H4 (cell line): ENCODE results near the gene CCDC86. TPM values are rescaled to one million over a fixed set of nuclear protein-coding genes. Genes with fewer than 3 reads are reported as not detected.

Experiments
- DNase-seq: peaks from one replicate; pipeline ENCODE4 v3.0.0-alpha.2; 2015; ENCODE audit warnings: low spot score
- total RNA-seq: library from RNA; depleted of rRNA; stranded (reverse); fragments of >200 nt; shearing (Covaris generic); gene quantifications from 2 replicates; pipeline ENCODE4 v1.2.3, GENCODE V29; 2014

CCDC86 gene
- total RNA-seq, 1 experiment from 2014 or later: 12.4 TPM

DNA sequence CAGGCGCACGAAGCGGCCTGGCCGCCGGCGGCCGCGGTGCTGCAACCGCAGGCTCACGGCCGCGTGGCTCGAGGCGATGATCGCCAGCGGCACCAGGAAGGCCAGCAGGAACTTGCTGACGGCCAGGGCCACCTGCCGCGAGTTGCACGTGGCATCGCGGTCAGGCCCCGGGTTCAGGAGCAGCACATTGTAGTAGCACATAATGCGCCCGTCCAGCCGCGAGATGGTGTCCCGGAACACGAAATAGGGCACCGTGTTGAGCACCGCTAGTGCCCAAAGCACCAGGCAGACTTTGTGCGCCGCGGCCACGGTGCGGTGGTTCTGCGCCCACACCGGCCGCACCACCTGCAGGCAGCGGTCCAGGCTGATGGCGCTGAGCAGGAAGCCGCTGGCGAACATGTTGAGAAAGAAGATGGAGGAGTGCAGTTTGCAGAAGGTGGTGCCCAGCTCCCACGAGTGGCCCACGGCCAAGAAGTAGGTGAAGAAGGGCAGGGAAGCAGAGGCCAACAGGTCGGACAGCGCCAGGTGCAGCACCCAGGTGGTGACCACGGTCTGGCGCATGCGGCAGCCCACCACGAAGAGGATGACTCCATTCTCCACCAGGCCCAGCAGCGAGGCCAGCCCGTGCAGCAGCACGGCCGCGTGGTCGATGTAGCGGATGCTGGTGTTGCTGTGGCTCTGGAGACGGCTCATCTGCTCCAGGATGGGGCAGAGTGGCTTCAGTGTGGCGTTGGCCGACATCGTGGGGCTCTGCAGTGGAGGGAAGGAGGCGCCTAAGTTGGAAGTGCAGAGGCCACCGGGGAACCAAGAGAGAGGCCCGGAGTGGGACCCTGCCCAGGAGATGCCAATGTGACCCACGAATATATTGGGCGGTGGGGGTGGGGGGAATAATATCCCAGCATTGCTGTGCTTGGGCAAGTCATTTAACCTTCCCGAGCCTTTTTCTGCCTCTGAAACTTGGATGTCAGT lies 11.4 kb downstream of the CCDC86 start:
- no peak for DNase-seq

DNA sequence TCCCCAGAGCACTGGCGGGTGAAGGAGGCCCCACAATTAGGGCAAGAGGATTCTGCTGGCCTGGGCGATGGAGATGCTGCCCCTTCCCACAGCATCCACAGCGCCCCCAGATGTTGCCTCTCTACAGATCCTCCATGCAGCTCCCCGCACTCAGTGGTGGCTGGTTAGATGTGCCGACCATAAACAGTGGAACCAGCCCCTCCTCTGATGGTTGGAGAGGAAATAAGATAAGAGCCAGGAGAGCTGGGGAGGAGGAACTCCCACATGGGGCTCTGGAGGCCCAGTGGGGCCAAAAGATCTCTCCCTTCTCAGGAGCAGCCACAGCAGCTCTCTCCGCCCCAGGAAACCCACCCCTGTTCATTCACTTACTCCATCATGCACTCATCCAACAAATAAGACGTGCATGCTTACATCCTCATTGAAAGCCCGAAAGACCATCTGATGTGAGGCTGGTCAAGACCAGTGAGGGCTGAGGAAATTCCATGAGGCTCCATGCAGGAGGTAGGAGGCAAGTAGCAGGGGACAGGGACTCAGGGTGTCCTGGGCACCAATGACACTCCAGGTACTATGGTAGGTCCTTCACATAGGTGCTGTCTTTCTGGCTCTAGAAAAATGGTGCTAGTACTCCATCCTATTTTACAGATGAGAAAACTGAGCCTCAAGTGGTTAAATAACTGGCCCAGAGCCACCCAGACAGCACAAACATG lies 12.4 kb downstream of the CCDC86 start:
- DNase-seq: no peak

DNA sequence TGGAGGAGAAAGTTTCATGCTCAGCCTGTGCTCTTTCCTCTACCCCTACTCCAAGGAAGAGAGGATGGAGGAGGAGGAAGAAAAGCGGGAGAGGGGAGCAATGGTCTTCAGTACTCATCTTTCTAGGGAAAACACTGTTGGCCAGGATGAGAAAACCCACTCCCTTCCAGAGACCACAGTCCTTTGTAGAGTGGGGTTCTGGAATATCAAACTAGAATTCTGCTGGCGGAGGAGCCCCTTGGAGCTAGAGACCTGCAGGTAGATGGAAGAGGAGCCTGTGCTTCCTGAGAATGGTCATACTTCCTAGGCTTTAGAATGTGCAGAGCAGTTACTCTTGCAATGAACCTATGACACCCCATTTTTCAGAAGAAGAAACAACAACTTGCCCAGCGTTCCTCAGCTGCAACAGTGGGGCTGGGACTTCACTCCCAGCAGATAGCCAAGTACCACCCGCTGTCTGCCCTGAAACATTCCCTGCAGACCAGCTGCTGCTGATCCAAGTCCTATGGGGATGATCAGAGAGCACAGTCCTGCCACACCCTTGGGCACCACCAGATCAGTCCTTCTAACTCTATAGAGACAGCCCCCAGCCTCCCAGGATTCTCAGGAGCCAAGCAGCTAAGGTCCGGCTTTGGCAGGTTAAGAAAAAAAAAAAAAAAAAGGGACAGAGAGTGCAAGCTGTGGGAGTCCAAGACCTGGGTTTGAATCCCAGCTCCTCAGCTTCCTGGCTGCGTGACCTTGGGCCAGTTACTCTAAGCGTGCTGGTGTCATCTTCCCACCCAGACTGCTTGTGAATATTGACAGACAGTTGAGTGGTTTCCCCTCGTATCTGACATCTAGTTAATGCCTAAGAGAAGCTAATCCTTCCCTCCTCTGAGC lies 13.2 kb downstream of the CCDC86 start:
- no peak for DNase-seq

DNA sequence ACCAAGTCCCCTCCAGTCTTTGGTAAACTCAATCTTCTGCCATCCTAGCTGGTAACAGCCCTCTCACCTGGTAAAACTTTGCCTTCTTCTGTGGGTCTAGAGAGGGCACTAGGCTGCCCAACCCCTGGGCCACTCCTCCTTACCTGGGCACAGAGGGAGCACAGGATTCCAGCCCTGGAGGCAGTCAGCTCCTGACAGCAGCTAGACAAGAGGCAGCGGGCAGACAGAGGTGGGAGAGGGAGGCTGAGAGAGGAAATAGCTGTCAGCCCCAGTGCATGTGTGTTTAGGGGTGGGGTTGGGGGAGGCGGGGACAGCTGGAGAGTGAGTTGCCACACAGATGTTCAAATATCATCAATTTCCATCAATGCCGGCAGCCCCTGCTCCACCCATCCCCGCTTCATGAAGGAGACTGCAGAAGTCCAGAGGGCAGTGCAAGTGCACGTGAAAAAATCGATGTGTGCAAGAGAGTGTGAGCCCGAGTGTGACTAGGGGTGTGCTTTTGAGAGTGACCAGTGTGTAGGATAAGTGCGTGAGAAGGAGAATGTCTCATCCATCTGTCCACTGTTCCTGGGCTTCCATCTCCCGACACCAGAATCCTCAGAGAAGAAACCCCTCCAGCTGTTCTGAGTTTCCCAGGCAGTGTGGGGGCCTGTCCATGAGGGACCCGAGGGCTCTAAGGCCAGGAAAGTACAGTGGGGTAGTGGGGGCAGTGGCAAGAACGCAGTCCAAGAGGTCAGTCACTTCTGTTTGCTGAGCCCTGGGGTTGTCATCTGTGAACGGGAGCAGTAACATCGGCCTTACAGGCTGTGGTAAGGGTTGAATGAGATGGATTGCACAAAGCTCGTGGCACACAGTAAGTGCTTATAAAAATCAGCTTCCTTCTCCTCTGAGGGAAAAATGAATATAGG lies 14.1 kb downstream of the CCDC86 start, which contains the start of gene PTGDR2:
TSS of gene PTGDR2 (minus strand) at position 225 of the 908 bp plus-strand sequence. CDS start 2,228 bp downstream, outside the sequence.
- no peak for DNase-seq

DNA sequence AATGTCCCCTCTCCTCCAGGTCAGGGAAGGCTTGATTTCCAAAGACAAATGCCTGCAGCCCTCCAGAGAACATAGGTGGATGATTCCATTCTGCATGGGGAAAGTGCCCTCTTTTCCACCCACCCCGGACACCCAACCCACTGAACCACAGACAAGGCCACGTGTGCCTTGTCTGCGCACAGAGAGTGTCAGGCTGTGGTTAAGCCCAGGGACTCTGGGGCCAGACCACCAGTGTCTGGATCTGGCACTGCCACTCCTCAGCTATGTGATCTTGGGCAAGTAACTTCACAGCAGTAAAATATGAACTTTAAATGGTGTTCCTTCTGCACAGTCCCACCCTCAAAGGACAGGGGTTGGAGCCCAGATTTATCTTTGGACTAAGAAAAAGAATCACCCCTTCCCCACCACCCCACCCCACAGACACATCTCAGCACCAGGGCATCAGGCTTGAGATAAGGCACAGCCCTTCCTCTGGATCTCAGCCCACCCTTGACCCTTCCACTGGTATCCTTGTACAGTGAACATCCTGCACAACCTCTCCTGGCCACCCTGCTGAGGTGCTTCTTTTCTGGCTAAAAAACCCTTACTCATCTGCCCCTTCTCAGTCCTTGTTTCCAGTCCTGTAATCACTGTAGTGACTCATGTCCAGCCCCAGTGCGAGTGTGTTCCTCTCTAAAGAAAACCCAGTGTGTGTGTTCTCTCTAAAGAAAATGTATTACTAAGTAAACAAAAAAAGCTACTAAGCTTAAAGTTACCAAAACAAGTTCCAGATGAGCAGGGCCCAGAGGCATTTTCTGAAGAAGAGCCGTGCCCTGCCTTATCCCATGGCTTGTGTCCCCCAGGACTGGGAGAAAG lies 15.7 kb downstream of the CCDC86 start:
- DNase-seq: no peak

DNA sequence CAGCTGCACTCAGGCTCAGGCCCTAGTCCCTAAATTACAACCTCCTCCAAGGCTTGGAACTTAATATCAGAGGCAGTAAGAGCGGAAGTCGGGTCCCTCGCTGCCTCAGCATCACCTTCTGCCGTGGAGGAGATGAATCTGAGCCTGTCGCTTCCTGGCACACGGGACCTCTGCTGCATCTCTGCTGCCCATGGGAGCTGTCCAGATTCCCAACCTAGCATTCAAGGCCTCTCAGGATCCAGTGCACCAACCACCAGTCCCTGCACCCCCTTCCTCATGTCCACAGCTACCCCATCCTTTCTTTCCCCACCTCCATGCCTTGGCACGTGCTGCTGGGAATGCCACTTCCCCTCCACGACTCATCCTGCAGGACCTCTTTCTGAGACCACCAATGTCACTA lies 16.3 kb downstream of the CCDC86 start:
- no peak for DNase-seq

DNA sequence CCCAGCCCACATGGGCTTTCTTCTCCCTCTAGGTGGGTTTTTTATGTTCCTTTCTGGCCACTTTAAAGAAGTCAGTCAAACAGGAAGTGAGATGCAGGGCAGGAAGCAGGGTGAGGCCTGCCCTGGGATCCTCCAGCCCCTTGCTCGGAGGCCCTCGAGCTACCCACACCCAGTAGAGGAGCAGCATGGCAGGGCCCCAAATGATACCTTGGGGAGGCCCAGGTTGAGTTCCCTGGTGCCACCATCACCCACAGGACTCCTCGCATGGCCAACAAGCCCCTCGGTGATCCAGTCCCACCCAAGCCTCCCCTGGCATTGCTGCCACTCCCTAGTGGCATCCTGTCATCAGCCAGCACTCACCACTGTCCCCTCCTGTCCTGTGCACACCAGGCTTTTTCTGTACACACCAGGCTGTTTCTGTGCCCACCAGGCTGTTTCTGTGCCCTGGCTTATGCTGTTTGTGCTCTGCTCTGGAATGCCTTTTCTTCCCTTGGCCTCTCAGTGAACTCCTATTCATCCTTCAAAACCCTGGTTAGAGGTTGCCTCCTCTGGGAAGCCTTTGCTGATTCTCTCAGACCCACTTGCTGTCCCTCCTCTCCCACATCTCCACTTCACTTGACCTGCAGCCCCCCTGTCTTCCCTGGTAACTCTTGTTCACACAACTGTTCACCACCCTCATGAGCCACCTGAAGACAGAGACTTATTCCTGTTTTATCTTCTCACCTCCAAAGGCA lies 17.0 kb downstream of the CCDC86 start:
- DNase-seq: no peak

DNA sequence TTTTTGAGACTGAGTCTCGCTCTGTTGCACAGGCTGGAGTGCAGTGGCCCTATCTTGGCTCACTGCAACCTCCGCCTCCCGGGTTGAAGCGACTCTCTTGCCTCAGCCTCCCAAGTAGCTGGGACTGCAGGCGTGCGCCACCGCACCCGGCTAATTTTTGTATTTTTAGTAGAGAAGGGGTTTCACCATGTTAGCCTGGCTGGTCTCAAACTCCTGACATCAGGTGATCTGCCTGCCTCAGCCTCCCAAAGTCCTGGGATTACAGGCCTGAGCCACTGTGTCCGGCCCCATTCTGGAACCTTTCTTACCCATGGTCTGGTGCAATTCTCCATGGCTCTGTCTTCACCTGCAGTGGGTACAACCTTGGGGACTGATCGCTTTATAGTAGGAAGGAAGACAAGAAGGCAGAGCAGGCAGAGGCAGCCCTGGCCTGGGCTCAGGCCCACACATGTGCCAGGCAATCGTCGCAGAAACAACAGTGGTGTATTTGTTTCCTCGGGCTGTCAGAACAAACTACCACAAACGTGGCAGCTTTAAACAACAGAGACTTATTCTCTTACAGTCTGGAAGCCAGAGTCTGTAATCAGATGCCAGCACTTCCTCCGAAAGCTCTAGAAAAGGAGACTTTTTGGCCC lies 17.8 kb downstream of the CCDC86 start:
- DNase-seq: no peak

DNA sequence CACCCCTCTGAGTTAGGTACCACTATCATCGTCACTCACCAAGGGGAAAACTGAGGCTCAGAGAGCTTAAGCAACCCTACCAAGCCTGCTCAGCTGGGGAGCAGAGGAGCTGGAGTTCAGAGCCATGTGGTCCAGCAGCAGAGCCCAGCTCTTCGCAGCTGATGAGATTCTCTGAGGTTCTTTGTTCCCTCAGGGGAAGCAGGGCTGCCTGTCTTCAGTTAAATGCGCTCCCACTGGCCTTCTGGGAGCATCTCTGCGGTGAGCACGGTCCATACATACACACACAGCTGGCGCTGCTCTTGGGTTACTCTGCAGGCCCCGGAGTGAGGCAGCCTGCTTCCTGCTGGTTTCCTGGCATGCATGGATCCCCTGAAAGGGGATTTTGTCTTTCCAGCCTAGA lies 19.0 kb downstream of the CCDC86 start:
- no peak for DNase-seq

DNA sequence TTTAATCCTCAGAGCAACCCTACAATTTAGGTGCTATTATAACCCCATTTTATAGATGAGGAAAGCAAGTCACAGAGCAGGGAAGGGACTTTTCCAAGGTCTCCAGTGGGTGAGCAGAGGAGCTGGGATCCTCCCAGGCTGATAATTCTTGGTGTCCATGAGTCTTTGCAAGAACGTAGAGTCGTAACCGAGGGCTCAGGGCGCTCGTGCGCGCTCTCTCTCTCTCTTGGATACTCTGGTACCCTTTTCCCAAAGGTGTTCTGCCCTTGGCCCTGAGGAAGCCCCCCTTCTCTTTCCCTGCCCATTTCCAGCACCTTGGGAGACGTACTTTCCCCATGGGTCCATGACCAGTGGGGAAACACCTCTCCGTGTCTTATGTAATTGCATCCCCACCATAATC lies 20.3 kb downstream of the CCDC86 start:
- no peak for DNase-seq

DNA sequence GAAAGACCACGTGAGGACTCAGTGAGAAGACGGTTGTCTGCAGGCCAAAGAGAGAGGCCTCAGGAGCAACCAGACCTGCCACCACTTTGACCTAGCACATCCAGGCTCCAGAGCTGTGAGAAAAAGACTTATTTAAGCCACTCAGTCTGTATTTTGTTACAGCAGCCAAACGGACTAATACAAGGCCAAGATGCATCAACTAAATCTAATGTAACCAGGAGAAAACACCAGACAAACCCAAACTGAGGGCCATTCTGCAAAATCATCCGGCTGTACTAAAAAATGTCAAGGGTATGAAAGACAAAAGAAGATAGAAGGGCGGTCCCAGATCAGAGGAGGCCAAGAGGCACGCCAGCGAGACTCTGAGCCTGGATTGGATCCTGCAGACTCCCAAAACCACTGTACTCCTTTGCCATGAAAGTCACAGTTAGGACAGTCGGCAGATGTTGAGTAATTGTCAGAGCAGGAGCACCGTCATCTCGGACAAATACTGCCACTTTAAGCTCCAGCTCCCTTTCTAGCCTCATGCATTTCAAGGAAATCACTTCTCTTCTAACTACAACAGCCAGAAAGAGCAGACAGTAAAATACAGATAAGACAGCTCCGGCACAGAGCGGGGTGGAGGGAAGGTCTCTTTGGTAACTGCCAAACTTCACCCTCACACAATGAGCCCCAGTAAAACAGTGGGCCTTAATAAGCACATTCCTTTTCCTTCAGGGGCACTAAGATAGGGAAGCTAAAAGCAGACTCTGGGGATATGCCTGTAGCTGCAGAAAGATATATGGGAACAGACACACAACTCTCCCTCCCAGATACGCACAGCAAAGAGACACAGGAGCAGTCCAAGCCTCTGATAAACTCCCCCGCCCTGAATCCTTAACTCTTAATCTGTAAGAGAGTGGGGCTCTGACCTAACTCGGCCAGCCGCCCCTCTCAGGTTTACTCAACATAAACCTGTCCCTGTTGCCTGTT lies 21.9 kb downstream of the CCDC86 start:
- no peak for DNase-seq

DNA sequence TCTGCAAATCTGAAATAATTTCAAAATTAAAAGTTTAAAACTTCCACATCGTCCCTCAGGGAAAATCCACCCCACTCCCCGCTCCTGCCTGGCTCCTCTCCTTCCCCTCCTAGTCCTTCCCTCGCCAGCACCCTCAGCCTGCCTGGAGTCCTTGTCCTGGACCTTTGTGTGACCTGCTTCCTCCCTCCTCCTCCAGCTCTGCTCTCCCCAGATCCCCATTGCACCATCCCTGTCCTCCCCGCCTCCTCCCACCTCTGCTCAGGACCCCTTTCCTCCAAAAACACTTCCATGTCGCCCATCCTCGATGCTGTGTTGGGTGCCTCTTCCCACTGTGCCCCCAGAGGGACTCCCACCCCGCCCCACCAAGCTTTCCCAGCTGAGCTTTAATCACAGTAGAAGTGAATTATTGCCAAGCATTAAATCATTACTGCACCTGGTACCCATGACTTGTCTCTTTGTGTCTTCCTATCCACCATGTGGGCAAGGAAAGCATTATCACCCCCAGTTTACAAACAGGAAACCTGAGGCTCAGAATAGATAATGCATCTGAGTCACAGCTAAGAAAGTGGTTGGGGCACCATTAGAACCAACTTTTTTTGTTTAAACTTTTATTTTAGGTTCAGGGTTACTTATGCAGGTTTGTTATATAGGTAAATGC lies 23.1 kb downstream of the CCDC86 start:
- no peak for DNase-seq

DNA sequence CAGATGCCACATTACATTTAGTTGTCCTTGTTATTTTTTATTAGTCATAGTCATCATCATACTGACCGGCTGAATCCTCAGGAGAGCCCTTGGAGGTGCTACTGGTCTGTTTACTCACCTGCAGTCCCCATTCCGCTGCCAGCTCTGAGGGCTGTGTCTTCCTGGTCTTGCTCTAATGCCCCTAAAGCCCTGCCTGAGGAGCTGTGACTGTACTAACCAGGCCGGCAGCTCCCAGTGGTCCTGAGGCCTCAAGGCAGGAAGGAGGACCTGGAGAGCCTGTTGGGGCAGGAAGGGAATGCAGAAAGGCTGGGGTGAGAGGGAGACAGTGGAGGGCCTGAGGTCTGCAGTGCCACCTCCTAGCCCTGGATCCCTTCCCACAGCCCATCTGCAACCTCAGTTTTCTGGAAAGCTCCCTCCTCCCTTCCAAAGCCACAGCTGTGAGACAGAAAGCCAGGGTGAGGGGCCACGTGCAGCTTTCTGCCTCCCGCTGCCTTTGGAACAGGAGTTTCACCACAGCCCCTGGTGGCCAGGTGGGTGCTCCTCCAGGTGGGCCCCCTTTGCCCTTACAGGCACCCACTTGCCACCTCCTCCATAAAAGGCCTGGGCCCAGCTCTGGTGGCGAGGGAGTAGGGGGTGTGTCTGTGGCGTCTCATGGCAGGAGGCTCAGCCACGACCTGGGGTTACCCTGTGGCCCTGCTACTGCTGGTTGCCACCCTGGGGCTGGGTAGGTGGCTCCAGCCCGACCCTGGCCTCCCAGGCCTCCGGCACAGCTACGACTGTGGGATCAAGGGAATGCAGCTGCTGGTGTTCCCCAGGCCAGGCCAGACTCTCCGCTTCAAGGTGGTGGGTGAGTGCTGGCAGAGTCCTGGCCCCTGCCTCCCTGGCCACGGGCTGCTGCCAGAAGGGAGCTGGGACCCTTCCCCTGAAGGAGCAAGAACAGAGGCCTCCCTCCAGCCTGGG lies 25.3 kb downstream of the CCDC86 start, which contains the start of gene ZP1:
TSS of gene ZP1 (plus strand) at position 632 of the 960 bp plus-strand sequence. CDS start at position 652, 20 bp downstream.
- DNase-seq: no peak

DNA sequence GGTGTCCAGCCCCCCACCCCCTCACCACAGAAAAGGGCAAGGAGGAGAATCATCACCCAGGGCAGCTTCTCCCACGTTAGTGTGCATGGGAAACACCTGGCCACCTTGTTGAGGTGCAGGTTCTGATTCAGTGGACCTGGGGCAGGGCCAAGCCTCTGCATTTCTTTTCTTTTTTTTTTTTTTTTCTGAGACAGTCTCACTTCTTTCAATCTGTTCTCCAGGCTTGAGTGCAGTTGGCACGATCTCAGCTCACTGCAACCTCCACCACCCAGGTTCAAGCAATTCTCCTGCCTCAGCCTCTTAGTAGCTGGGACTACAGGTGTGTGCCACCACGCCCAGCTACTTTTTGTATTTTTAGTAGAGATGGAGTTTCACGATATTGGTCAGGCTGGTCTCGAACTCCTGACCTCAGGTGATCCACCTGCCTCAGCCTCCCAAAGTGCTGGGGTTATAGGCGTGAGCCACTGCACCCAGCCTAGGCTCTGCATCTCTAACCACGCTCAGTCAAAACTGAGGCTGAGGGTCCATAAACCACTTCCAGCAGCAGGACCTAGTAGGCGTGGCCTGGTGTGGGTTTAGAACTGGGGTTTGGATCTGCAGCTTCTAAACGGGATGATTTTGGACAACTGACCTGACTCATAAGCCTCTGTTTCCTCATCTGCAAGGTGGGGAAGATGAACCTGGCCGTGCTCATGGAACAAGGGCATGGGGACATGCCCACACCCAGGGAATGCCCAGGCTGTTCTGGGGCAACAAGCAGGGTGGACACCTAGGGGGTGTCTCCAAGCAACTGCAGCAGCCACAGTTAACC lies 26.2 kb downstream of the CCDC86 start:
- no peak for DNase-seq
